Stimulated activated CD4-positive, alpha-beta T cell treated with anti-CD3 and anti-CD28 coated beads, Interleukin-1b, Interleukin-23, amount 100 ng/mL, for 48 hours (primary cell): ENCODE measurements around the gene COA5.
"Not testable (repeated sequence)": the region's sequence is repeated elsewhere in the genome, so short reads cannot be mapped to it uniquely, and the experiment has no call there.

Source experiments
- DNase-seq: peaks from one replicate; pipeline ENCODE4 v3.0.0-alpha.2; 2020

Gene COA5

DNA sequence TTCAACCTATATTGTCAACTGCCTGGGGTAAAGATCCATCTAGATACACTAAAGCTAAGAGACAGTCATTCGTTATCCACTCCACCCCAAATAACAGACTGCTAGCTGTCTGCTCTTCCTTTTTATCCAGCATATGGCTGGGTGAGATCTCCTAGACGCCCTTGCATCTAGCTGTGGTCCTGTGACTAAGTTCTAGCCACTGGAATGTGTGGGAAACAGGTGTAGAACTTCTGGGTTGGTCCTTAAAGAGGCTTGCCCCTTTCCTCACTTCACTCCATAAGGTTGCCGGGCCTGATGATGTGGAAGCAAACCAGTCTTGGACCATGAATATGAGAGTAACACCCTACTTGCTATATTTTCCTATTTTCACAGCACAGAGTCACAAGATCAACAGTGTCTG lies 3.2 kb downstream of the COA5 start:
- no peak for DNase-seq

DNA sequence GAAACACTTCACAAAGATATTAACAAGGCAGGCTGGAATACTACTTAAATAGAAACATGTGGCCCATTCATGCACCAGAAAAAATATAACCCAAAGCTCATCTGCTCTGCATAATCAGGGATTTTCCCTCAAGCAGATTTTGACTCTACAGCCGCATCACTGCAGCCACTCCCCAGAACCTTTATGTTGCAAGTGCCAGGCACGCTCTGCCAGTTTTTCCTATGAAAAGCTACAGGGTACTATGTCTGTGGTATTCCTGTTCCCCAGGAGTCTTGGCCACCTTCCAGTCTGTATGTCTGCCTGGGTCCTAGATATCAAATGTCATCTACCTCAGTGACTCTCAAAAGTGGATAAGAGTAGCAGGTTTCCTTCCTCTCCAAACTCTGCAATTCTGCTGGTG lies 3.8 kb downstream of the COA5 start:
- DNase-seq = no peak

DNA sequence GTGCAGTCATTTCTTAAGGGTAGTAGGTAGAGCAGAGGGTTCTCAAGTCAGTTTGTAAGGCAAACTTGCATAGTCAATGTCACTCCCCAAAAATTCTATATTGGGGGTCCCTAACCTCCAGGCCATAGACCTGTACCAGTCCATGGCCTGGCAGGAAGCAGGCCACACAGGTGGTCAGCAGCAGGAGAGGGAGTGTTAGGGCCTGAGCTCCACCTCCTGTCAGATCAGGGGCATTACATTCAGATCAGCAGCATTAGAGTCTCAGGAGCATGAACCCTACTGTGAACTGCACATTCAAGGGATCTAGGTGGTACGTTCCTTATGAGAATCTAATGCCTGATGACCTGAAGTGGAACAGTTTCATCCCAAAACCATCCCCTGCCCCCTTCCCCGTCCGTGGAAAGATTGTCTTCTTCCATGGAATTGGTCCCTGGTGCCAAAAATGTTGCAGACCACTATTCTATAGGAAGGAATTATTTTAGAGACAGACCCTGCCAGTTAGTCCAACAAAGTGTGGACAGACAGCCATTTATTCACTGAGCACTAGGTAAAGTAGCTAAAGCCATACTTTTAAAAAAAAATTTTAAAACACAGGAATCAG lies 6.7 kb downstream of the COA5 start:
- DNase-seq = no peak

DNA sequence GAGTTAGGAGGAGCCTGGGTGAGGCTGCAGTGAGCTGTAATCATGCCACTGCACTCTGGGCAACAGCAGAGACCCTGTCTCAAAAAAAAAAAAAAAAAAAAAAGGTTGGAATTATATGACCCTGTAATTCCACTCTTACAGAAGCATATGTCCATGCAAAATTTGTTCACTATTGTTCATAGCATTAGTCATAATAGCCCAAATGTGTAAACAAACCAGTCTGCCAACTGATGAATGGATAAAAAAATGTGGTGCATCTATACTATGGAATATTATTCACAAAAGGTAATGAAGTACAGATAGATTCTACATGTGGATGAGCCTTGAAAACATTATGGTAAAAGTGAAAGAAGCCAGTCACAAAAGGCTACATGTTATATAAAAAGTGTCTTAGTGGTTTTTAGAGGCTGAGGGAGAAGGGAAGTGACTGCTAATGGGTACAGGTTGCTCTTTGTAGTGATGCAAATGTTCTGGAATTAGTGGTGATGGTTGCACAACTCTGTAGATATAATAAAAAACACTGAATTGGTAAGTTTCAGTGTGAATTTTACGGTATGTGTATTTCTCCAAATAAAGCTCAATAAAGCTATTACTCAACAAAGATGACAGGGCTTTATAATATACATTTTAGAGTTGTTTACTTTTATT lies 9.4 kb downstream of the COA5 start:
- no peak for DNase-seq

DNA sequence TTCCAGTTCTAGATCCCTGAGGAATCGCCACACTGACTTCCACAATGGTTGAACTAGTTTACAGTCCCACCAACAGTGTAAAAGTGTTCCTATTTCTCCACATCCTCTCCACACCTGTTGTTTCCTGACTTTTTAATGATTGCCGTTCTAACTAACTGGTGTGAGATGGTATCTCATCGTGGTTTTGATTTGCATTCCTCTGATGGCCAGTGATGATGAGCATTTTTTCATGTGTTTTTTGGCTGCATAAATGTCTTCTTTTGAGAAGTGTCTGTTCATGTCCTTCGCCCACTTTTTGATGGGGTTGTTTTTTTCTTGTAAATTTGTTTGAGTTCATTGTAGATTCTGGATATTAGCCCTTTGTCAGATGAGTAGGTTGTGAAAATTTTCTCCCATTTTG lies 13.6 kb downstream of the COA5 start:
- DNase-seq = not testable (repeated sequence)

DNA sequence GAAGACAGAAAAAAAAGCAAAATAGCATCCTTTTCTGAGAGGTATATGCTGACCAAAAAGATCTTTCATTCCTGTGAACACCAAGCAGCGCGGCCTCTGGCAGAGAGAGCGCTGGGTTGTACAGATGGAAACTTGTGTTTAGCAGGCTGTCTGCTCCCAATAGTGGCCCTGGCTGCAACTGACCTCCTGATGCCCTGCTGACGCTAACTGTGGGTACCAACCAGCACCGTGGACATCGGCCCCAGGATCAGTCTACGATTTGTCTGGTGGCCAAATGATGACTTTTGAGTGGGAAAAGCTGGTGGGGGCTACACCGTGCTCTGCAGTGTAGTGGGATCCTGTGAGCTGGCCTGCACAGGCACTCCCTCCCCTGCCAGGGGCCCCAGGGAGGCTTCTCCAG lies 15.7 kb downstream of the COA5 start:
- no peak for DNase-seq

DNA sequence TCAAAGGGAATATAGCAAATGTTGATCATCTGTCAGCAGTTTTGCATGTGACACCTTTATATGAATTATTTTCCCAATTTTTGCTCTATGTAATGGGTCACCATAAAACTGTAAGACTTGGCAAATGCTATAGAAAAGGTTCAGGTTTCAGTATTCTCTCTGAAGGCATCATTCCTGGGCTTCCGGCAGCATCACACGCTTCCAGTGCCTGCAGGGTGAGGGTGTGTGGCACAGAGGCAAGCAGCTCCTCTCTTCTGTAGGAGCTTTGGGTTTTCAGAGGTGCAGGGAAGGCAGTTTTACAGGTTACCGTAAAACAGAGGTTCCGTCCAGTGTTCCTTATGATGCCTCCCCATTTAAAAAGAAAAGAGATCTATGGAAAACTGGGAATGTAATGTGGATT lies 18.8 kb downstream of the COA5 start:
- DNase-seq = no peak

DNA sequence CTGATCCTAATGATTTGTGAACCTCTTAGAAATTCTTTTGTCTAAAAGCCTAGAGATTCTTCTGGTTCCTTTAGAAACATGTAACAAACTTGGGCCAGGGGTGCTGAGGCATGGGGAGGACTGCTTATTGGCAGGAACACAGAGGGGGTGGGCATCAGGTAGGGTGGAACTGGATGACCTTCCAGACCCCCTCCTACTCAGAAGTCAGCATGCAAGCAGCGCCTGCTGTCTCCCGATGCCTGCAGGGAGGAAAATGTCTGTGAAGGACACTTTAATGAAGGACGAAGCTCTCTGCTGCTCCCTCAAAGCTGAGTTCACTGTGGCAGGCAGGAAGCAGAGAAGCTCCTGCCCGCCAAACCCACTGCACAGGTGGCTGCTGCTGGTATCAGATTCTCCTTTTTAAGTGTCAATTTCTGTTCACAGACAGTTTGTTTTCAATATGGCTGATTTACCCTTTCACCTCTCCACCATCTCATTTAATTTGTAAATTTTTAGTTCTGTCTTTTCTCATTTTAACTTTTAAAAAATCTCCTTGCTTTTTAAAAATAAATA lies 19.4 kb downstream of the COA5 start:
- no peak for DNase-seq

DNA sequence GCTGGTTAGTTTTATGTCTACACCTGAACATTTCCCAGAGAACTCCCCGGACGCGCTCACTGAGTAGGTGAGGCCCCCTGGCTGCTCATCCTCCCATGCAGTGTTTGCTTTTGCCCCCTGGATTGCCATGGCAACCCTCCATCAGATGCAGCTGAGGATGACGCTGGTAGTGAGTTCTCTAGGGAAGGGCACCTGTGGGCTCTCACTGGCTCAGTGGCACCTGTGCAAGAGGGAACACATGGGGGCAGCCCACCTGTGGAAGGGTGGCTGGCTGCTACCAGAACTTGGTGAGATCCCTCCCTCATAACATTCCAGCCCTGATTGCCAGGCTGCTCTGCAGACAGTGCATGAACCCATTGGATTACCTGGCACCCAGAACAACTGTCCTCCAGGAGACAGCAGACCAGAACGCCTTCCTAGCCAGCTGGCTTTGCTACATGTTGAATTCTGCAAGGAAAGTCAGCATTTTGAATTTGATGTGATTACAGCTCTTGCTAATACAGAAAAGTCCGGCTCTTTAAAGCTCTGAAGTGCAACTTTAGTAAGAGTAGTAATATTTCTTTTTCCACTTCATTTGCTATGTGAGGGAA lies 21.7 kb downstream of the COA5 start:
- DNase-seq = no peak

DNA sequence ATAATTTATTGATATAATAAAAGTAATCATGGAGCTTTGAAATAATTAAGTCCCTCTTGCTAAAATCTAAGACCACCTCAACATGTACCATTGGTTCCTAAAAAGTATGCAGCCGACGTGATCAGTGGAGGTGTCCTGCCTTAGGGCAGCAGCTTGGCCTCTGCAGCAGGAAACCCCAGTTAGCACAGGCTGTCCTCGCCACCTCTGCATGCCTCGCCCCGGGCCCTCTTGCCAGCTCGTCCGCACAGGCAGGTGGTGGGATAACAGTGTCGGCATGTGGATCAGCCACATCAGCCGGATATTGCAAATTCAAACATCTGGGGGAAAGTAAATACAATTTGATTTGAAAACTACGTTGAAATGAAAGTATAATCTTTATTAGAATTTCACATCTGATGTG lies 22.9 kb downstream of the COA5 start:
- no peak for DNase-seq

DNA sequence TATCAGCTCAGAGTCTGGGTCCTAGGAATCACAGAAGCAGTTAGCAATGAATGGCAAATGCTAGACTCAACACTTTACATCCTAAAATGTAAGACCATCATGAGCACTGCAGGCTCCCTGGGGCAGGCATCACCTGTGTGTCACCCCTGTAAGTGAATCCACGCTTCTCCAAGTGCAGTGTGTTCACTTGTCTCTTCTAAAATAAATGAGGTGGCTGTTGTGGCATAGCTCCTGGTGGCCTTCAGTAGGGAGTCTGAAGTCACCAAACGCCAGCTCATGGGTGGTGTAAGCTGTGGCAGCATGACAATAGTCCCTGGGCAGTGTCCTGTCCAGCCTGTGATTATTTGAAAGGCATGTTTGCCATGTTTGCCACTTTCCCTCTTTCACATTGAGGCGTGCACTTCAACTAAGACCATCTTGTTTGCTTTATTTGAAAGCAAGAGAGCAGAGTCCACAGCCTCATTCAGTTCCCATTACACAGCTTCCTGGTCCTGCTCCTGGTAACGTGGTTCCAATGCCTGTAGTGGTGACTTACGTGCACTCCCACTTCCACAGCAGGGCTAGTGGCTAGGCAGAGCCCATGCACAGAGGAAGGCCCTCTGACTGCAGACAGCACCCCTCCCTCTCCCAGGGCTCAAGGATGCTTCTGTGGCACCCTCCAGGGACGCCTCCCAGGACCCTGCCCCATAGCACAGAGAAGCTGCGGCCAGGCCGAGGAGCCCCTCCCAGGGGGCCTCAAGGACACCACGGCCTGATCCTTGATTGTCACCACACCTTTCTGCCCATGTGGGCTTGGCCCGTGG lies 24.3 kb downstream of the COA5 start:
- no peak for DNase-seq

DNA sequence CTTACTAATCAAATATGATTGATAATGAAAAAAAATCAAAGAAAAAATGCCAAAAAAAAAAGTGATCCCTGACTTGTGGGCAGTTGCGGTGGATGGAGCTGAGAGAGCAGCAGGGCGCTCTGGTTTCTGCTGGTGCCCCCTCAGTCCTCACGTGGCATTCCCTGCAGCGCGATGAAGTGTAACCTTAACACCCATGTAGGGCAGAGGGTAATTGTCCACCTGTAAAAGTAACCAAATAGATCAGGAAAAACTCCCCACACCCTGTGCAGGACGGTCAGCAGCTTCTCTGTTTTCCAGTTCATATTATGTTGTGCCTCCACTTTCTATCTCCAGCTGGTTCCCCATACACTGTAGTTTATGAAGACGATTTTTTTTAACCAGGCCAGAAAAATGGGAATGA lies 25.0 kb downstream of the COA5 start:
- DNase-seq = no peak

DNA sequence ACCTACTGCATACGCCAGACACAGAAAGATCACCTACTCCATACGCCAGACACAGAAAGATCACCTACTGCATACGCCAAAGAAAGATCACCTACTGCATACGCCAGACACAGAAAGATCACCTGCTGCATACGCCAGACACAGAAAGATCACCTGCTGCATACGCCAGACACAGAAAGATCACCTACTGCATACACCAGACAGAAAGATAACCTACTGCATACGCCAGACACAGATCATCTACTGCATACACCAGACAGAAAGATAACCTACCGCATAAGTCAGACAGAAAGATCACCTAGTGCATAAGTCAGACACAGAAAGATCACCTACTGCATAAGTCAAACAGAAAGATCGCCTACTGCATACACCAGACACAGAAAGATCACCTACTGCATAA lies 25.8 kb downstream of the COA5 start:
- no peak for DNase-seq

DNA sequence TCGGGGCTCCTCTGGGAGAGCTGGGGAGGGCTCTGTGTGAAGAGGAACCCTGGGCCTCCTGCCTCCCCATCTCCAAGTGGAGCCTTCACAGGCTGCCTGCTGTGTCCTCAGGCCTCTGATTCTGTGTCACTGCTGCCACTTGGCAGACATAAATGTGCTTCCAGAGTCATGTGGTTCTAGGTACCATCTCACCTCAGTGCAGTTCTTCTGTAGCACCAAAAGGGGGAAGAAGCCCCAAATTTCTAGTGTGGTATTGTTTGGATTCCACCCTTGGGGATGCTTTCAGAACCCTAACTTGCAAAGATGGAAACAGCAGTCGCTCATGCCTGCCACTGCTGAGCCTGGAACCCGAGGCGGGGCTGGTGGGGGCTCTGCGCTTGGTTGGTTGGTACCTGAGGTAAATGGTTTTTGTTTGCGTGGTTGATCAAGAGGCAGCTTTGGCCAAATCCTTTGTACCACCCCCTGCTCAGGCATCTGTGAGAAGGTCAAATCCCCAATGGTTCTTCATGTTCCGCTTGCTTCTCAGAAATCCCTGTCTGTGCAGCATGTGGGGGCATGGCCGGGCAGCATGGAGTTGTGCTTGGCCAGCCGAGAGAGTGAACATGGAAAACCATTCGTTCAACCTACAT lies 27.5 kb downstream of the COA5 start:
- no peak for DNase-seq

DNA sequence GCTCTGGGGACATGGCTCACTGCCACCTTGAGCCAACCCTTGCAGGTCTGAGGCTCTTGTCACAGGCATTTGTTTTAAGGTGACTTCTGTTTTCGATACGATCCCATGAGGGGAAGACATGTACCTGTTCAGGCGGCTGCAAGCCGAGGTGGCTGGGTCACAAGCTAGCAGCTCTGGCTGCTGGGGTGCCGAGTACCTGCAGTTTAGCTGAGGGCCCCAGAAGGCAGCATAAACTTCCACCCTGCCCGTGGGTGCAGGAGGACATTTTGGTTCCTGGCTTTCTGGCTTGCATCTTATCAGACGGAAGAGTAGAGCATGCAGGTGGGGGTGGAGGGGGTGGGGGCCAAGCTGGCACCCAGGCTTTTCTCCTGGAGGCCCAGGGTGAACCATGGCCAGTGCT lies 28.4 kb downstream of the COA5 start:
- DNase-seq = no peak

DNA sequence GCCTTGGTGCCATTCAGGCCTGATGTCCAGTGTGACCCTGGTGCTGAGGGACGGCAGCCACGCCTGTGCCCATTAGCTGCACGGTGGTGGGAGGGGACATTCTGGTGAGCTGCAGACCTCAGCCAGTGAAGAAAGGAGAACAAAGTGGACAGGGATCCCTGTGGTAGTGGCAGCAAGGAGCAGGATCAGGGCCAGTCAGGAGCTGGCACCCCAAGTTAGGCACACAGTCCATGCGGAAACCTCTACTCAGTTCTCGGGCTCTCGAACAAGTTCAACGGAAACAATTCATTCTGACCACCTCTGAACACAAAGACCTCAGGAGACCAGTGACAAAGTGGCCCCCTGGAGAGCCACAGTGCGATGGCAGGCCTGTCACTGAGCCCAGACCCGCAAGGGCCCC lies 30.1 kb downstream of the COA5 start:
- DNase-seq = no peak

DNA sequence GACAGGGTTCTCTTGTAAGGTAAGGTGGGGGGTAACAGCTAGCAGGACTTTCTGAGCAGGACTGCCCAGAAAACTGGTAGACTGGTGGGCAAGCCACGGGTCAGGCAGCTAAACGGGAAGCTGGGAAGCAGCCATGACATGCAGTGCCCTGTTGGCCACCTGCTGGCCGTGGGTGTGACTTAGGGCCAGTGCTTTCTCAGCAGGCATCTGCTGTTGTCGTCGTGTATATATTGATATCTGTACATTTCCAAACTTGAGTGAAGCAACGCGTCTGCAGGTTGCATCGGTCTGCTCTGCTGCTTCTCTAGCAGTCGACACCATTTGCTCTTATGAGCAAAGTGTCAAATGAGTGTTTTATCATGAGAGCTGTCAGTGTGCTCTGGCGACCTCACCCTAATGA lies 31.0 kb downstream of the COA5 start:
- no peak for DNase-seq

DNA sequence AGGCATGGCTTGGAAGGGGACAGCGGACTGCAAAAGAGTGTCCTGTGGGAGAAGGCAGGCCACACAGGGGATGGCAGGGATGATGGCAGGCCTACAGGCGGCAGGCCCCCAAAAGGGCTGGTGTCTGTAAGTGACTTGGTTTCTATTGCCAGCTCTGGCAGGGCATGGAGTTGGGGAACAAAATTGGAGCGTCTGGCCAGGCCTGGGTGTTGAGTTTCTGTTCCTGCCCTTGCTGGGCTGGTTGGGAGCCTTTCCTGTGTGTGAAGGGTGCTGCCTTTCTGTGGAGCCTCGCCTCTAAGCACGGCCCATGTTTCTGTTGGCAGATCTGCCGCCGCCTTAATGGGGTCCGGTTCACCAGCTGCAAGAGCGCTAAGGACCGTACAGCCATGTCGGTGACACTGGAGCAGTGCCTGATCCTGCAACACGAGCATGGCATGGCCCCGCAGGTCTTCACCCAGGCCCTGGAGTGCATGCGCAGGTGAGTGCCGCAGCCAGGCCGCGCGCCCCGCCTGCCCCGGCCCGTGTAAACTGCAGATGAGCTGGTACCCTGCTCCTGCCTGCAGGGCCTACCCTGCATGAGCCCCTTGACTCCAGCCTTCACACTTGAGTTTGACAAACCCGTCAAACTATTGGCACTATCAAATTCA lies 31.5 kb downstream of the COA5 start:
- no peak for DNase-seq

DNA sequence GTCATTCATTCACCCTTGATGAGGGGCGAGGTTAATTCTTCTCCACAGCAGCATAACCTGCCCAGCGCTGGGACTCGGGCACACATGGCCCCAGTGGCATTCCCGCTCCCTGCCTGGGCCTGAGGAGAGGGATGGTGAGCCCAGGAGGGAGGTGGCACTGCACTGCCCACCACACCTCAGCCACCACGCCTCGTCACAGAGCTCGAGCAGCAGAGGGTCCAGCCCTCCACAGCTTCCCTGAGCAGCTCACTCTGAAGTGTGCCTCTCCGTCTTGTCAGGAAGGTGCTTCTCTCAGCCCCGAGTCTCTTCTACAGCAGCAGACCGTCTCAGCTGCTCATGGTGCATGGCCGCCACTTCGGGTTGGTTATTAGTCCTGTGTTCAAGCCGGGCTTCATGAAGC lies 34.9 kb downstream of the COA5 start:
- DNase-seq = no peak

DNA sequence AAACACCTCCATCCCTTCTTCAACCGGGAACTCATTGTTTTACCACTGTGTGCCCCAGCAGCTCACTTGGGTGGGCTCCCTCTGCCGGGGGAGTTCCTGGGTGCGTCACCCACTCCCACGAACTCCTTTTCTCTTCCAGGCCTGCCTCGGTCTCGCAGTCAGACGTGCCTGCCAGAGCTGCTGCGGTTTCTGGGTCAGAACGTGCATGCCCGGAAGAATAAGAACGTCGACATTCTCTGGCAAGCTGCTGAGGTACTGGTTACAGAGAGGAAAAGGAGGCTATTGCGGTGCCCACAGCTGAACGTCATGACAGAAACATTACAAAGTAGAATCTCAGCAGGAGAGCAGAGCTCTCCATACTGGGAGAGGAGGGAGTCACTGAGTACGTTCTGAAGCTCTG lies 35.6 kb downstream of the COA5 start:
- DNase-seq = no peak

DNA sequence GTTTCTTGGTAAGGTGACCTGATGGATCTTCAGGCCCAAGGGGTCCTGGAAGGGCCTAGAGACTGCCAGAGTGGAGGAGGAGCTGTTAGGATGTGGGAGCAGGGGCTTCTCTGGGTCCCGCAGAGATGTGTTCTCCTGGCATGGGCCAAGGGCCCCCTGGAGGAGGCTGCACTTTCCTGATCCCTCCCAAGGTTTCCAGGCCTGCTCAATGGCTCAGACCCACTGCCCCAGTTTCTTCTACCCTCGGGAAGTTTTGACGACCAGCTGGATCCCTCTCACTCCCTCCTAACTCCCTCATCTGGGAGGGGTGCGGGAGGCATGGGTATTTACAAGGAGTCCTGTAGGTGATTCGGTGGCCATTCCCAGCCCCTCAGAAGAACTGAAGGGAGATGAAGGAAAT lies 36.1 kb downstream of the COA5 start:
- no peak for DNase-seq

DNA sequence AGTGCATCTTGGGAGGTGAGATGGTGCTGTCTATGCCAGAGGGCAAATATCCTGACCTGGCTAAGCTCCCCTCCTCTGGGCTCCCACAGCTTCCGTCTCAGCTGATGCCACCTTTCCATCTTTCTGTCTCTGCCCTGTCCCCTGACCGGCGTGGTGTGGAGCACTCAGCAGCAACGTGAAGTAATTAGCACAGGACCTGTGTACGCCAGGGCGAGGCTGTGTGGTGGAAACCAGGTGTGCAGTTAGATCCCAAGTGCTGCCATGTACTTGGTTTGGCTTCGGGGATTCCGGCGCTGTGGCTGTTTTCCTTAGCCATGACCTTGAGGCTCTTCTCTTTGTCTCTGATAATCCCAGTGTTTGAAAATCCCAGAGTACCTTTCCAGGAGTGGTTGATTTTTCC lies 36.5 kb downstream of the COA5 start:
- no peak for DNase-seq
